CD4-positive, alpha-beta T cell treated with Interleukin-1 beta for 1 hour (primary cell): ENCODE measurements around the gene PIRT.
A peak's percentile ranks its signal among the peaks of the same experiment; 100 is the strongest.
"Not testable (repeated sequence)": the region's sequence is repeated elsewhere in the genome, so short reads cannot be mapped to it uniquely, and the experiment has no call there.

Experiments used
- DNase-seq, 2 donors: peaks; one replicate each; pipeline ENCODE4 v3.0.0-alpha.2; 2020 to 2022

Gene PIRT

DNA sequence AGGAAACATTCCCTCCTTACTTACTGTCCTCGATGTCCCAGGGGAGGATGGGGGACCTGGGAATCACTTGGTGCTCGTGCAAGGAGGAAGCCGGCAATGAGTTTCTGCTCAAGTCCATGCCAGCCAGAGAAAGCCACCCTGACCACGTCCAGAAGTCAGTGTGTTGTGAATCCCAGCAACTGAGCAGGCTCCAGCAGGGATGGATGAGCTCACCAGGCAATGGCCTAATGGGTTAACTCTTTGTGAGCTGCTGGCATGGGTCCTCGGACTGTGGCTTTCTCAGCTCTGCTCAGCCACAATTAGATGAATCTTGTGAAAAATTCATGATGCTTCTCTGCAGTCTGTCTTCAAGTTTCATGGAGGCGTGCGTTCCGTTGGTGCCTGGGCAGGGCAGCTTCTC, at the start of gene PIRT:
TSS of gene PIRT (minus strand) at position 167 of the 400 bp plus-strand sequence. CDS start 12,442 bp downstream, outside the sequence.
- DNase-seq = no peak

DNA sequence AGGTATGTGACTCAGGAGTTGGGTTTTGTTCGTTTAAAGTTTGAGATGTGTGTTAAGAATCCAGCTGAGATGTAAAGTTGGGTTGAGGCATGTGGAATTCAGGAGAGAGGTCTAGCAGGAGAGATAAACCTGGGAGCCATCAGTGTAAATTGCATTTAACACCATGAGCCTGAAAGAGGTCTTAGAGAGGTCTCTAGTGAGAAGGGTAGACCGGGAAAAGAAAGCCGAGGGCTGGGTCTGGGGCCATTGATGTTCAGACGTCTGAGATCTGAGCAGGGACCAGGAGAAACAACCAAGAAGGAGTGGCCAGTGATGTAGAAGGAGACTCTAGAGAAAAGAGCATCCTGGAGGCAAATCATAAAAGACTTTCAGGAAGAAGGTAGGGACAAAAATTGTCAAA, 44.1 kb upstream of the PIRT start:
- DNase-seq = no peak

DNA sequence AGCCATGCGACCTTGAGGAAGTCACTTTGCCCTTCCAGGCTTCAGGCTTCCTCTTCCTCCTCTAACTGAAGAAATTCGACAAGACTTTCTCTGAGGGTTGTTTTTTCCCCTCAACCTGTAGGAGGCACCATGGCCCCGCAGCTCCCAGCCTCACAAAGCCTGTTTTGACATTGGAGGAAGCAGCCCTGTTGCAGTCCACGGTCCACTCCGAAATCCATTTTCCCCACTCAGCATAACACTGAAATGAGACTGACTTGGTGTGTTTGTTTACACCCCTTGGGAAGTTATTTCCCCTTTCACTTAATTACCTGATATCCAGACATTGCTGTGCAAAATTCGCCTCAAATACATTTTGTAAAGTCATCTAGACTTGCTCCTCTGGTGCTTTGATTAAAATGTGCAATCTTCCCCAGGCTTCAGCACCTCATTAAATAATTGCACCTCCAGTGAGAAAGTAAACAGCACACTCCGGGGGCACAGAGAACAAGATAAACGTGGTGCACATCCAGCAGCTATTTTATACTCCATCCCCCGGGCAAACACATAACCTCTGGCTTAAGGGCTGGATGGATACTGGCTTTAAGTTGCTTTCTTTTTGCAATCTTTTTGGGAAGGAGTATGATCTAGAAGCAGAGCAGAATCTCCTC, 41.4 kb upstream of the PIRT start:
- DNase-seq = no peak

DNA sequence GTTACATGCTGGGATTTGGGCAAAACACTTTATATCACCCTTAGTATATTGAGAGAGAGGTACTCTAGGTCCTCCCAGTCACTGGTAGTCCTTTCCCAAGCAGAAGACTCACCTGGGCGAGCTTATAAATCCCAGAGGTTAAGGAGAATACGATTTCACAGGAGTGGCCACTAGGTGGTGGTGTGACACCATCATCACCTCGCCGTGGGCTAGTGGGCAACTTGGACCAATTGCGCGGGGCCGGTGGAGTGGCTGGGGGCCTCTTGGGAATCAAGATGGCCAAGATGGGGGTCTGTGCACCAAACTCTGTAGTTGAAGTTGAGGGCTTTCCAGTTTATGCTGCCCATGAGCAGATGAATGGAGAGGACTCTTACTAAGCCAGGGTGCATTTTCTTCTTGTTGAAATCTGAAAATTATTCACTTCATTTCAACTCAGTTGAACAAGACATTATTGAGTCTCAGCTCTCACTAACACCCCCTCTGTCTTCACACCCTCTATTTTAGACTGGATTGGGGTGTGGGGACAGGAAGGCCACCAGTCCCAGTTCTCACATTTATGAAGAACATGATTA, 38.2 kb upstream of the PIRT start:
- no peak for DNase-seq

DNA sequence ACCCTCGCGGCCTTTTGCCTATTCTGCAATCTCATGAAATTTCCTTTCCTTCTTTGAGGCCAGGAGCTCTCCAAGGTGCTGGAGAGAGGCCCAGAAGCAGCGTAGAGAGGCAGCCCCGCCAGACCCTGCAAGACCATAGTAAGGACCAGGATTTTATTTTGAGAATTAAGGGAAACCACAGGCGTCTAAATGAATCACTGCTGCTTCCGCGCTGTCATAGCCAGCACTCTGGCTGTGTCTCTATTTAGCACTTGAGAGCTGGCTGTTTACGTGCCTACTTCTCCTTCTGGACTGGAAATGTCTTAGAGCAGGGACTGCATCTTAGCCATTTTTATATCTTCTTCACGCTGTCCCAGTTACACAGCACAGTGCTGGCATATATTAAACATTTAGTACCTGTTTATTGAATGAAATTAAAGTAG, 37.6 kb upstream of the PIRT start:
- DNase-seq = no peak

DNA sequence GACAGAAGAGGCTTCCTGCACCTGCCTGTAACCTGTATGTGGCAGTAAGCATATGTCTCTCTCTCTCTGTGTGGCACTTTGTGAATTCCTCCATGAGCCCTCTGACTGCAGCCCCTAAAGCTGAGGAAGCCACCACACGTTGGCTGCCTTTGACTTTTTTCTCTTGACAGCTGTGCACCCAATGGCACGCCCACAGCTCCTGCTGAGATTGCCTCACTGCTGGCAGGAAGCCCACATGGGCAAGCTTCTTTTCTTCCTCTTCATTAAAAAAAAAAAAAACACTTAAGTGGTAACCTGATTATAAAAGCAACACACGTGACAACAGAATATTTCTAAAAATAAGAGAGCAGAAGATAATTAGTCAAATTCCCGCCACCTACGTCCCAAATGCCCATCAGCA, 34.0 kb upstream of the PIRT start:
- DNase-seq = no peak

DNA sequence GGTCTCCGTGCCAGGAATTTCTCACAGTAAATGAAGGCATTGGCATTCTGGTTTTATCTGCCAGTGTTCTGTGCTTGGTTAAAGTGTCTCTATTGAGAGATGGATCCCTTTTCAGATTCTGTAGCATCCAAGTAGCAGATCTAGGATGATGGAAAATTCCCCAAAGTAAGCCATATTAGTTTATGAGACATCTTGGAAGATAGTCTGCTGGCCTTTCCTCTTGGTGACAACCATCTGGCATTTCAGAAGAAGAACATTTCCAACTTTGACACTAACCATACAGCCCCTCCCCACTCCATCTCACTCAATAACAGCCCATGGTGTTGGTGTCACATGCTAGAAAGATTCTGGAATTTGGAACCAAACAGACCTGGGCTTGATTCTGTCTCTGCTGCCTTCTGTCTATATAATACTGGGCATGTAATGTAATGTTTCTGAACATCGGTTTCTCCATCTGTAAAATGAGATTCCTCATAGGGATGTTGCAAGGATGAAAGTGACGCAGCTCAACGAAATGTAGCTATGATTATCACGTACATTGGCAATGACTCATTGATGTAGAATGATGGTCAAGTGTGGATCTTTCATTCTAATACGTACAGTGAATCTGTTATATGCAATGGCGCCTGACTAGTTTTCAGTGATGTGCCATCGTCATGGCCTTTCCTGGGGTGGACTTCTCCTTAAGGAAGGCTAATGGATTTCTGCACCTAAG, 32.6 kb upstream of the PIRT start:
- no peak for DNase-seq

DNA sequence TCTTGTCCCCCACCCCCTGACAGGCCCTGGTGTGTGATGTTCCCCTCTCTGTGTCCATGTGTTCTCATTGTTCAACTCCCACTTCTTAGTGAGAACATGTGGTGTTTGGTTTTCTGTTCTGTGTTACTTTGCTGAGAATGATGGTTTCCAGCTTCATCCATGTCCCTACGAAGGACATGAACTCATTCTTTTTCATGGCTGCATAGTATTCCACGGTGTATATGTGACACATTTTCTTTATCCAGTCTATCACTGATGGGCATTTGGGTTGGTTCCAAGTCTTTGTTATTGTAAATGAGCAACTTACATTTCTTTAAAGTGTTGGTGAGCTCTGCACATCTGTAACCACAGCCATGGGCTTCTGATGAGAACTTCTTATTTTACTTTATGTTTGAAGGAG, 30.9 kb upstream of the PIRT start:
- not testable (repeated sequence) for DNase-seq

DNA sequence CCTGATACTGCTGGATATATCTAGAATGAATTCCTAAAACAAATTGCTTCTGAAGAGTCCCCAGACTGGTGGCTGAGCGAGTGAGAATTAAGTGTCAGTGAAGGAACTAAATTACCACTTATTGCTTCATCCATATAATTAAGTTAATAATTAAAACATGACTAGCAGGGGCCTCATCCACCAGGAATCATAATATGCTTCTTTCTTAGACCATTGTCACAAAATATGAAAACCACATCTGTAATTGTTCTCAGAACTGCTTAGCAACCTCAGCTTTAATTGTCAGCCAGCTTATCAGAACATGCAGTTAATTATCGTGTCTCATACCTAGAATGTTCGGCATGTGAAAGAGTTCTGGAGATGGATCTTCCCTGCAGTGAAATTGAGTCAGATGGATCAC, 21.2 kb upstream of the PIRT start:
- no peak for DNase-seq

DNA sequence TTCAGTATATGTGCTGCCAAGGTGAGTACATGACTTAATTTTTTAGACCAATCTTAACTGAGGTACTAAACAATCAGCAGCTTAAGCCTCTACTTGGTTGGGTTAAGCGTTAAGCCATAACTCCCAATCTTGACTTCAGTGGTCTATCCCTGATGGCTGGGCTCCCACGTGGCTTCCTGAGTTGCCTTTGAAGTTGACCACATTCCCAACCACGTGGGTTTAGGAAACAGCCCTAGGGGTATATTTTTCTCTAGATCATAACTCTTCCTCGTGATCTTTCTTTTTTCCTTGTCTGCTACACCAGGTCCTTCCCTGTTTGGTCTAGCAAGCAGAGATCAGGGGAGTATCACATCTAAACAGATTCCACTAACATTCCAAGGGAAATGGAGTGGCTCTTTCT, 20.1 kb upstream of the PIRT start:
- DNase-seq = no peak

DNA sequence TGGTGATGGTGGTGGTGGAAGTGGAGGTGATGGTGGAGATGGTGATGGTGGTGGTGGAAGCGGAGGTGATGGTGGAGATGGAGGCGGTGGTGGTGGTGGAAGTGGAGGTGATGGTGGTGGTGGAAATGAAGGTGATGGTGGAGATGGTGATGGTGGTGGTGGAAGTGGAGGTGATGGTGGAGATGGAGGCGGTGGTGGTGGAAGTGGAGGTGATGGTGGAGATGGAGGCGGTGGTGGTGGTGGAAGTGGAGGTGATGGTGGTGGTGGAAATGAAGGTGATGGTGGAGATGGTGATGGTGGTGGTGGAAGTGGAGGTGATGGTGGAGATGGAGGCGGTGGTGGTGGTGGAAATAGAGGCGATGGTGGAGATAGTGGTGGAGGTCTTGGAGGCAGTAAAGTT, 8.7 kb upstream of the PIRT start:
- not testable (repeated sequence) for DNase-seq

DNA sequence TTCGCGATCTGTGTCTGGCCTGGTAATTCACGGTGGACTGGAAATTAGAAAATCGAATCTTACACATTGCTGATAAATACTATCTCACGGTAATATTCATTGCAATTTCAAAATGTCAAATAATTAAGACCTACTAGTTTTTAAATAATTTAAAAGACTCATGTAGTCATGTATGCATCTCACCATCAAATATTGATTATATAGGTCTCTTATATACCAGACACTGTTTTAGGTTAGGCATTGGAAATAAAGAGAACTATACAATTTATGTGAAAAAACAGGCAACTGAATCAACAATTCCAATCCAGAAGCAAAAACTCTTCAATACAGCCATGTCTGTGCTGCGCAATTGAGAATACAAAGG, 7.5 kb upstream of the PIRT start:
- no peak for DNase-seq

DNA sequence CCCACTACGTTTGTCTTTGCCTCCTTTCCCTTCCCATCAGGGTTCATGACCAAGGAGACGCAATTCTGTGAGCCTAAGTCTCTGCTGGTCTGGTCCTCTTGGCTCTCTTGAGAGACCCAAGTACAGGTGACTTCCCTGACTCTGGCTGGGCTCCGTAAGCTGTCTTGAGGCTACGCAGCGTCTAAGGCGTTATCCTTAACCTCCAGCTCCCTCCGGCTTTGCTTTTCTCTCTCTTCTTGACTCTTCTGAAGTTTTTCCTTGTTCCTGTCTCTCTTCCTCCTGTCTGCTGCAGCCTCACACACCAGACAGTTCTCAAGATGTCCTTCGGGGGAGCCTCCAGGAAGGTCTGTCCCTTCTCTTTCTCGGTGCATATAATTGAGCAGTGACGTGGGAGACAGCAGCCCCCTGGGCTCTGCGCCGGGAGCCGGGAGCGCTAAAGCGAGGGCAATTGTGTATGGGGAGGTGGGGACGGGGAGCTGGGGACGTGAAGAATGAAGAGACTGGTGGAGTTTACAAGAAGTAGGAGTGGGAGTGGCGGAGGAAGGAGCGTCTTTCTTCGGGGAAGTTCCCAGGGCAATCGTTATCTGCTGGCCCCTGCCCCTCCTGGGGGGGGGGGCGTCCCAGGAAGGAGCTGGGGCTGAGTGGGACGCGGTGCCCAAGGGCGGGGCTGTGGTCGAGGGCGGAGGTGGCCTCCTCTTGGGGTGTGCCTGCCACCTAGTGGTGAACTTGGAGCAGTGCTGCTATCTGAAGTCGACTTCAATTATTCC, 6.9 kb upstream of the PIRT start:
- DNase-seq = peak; percentile 67 to 75

DNA sequence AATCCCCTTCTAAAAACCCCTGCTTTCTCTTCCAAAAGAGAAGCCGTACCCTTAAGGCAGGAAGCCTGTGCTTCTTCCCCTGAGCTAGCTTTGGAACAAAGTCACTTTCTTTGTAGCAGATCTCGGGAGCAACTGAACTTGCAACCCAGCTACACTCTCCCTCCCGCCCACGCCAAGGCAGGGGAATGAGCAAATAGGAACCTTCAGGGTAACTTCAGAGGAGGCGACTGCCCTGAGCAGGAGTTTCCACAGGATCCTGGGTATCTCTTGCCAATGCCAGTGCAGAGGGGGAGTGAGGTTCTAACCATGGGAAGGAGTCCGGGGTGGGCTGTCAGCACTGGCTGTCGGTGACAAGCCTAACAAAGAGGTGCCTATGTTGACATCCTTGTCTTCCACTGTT, 5.9 kb upstream of the PIRT start:
- DNase-seq = no peak

DNA sequence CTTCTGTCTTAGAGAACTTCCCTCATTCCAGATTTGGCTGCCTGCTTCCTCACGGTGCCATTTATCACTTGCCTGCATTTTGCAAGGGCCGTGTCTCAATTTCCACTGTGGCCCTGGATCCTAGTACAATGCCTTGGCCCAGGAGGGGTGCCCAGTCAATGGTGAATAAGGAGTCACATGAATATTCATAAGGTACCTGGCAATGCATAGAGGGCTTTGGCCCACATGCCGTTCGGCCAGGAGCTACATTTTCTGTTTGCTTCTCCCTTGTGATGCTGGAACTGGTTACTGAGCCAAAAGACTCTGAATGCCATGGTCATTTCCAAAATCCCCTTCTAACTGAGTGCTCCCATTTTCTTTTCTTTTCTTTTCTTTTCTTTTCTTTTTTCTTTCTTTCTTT, 4.8 kb upstream of the PIRT start:
- no peak for DNase-seq

DNA sequence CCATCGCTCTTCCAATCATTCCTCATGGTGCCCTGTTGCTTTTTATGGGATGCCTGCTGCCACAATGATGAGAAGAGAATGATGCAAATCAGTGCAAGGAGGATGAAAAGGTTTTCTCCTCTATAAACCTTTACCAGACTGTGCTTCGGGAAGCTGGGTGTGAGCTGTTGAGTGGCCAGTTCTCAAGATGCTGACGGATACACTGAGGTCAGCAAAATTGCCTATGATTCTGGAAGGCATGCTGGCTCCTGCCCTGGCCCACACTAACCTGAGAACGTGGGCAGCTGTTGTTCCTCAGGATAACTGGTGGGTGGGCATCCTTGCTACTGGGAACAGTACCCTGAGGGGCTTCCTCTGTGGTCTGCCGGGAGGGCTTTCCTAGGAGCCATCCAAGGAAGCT, 795 bp upstream of the PIRT start:
- no peak for DNase-seq

DNA sequence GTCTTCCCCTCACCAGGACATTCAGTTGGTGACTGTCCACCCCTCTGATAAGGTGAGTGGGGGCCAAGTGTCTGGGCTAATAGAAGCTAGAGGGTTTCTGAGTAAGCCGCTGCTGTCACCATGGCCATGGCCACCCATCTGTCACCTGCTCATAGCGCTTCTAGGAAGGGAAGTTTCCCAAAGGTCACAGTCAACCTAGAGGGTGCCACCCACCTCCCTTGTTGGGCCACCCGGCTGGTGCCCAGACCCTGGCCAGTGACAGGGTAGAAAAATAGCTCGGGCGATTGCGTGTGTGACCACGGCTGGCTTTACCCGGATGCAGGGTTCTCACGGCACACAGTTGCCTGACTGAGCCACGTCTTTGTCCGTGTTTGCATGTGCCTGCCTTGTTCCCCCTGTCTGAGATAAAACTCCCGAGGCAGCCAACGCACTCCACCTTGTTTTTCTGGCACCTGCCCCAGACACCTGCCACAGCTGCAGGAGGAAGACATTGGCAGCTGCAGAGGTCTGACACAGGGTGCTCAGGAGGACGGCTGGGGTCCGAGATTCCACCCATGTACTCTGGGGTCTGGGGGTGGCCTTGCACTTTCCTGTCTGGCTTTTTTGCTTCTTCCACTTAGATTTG, 809 bp downstream of the PIRT start:
- DNase-seq = no peak

DNA sequence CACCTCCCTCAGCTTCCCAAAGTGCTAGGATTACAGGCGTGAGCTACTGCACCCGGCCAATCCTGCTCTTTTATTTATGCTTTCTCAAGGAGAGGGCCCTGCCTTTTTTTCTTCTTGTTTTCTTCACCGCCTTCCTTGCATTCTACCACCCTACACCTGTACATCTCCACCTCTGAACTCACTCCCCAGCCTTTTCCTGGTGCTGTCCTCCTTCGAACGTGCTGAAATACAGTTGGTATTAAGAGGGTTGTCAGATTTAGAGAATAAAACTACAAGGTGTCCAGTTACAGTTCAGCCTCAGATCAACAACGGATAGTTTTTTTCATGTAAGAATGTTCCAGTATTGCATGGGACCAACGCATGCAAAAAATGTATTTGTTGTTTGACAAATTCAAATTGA, 1.7 kb downstream of the PIRT start:
- no peak for DNase-seq

DNA sequence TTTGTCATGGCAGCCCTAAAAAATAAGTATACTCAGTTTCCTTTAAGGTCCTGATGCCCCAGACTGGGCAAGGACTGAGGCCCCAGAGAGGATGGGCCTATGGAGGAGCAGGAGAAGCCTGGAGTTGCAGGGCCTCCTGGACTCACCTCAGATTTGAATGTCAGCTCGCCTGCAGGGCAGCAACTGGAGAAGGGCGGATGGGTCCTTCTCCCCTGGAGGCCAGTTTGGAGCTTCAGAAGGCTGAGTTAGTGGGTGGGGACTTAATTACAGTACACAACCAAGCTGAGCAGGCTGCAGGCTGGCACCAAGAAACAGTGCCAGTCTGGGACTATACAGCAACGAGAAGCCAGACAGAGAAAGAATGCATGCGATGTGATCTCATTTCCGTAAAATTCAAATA, 6.2 kb downstream of the PIRT start:
- no peak for DNase-seq

DNA sequence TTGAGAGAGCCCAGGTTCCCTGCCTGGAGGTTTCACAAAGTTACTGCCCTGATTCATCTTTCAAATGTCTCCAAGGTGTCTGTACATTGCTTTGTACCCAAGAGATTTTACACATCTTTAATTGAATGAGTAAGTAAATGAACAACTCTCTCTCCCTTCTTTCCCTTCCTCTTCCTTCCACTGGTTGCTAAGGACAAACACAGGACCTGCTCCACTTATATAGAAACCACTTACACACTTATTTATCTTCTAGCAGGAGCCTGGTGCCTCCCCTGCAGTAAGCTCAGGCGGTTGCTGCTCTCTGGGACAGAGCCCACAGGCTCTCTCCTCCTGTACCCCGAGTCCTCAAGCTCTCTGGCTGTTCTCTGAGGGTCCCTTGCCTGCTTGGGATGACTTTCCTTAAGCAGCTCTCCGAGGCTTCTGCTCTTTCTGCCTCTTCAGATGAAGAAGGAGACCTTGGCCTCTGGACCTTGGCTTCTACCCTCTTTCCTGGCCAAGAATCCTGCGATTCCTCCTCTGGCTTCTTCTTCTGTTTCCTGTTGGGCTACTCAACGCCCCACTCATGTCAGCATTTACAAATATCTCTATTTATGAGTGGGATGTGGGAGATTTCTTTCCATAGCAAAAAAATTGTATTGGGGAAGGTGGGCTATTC, 9.9 kb downstream of the PIRT start:
- no peak for DNase-seq

DNA sequence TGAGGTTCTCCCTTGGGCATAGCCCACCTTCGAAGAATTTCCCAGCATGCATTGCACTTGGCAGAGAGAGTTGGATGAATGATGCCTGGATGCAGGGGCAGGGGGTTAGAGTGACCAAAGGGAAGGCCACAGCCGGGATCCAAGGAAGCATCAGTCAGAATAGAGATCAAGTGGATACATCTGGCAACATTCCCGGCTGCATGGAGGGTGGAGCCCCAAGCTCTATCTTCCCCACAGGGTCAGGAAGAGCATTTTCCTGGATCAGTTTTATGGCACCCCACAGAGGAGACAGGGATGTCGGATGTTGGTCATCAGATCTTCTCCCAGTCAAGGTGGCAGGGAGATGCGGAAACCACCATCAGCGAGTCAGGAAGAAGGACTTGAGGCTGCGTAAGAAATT, 13.0 kb downstream of the PIRT start:
- DNase-seq = no peak

DNA sequence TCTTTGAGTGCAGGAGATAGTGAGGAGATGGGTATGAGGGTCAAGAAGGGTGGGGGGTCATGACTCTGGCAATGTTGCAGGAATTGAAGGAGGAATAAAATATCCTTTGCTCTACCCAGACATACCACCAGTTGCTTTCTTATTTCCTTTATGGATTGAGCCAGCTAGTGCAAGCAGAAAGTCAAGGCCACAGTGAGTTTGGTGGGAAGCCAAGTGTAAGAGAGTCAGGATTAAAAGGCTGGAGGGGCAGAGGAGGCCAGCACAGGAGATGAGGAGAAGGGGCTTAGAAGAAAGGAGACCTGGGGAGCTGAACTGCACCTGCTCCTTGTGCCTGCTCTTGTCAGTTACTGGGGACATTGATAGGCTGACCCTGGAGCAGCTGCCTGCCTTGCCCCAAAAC, 16.1 kb downstream of the PIRT start:
- DNase-seq = no peak

DNA sequence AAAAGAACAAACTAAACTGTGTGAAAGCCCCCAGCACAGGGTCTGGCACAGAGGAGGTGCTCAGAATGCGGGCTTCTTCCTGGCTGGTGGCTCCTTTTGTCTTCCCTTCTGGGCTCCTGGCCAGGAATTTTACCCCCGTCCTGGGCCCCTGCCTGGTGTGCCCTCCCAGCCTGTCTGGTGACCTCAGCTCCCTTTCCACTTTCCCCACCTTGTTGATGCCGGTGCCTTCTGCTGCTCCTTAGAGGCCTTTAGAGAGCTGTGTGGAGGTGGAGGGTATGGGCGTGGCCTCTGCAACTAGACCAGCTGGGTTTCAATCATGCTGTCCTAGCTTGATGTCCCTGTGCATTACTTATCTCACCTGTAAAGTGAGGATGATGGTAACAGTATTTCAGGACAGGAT, 16.8 kb downstream of the PIRT start:
- DNase-seq = no peak
